B cell (primary cell): ENCODE data around the gene SLC3A2.

ENCODE experiments used
- CTCF ChIP-seq: fragments of 200-600 bp; IDR thresholded peaks from one replicate; pipeline ENCODE4 v1.8.0; 2022; ENCODE audit warnings: antibody characterized with exemption, mild to moderate bottlenecking
- EZH2 ChIP-seq: IDR thresholded peaks from 2 replicates; pipeline ENCODE4 v1.6.1; 2012; ENCODE audit warnings: borderline replicate concordance, low read depth, mild to moderate bottlenecking, moderate library complexity, low read length; ENCODE audit not compliant: insufficient read depth, poor library complexity, severe bottlenecking

GRCh38 chr11:62897311-62897710 lies 16.6 kb downstream of the SLC3A2 start:
- no peak for TF ChIP-seq CTCF
- no peak for TF ChIP-seq EZH2
